Ovary (tissue), 3 donors: ENCODE data around the gene RPP38.

Experiments
- POLR2A ChIP-seq: fragments of 450-650 bp; IDR thresholded peaks from one replicate; pipeline ENCODE4 v1.6.1; 2017; ENCODE audit warnings: antibody characterized with exemption, mild to moderate bottlenecking, moderate library complexity
- TF ChIP-seq, protein P1 (sequence below), 3 donors: fragments of 450-650 bp in 2 of 3; fragments of 200-600 bp in 1 of 3; IDR thresholded peaks; one replicate each; pipeline versions ENCODE4 v1.5.1 to v1.8.0; 2016 to 2022; ENCODE audit warnings: antibody characterized with exemption in 3 of 3, mild to moderate bottlenecking in 1 of 3
- donor health status: DM: no; HTN: no; CAD: no.

- TF ChIP-seq POLR2A = no peak
- TF ChIP-seq, protein P1, sequence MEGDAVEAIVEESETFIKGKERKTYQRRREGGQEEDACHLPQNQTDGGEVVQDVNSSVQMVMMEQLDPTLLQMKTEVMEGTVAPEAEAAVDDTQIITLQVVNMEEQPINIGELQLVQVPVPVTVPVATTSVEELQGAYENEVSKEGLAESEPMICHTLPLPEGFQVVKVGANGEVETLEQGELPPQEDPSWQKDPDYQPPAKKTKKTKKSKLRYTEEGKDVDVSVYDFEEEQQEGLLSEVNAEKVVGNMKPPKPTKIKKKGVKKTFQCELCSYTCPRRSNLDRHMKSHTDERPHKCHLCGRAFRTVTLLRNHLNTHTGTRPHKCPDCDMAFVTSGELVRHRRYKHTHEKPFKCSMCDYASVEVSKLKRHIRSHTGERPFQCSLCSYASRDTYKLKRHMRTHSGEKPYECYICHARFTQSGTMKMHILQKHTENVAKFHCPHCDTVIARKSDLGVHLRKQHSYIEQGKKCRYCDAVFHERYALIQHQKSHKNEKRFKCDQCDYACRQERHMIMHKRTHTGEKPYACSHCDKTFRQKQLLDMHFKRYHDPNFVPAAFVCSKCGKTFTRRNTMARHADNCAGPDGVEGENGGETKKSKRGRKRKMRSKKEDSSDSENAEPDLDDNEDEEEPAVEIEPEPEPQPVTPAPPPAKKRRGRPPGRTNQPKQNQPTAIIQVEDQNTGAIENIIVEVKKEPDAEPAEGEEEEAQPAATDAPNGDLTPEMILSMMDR (IDR thresholded peaks at IDR 0.05) = peak; percentile 46 to 70 (median 50)
Measured at GRCh38 chr10:15106352-15107013, 9.3 kb downstream of the RPP38 start.
